ENCODE measurements around the gene NPPB.

- TF ChIP-seq GATA3 (IDR thresholded peaks at IDR 0.05; ENCODE audit: low read depth, low read length) (no peak), GATA2 (IDR thresholded peaks at IDR 0.05; ENCODE audit: low read depth, low read length) (no peak)
These were observed 18.3 kb upstream of the NPPB start for GRCh38 chr1:11877074-11877473.
